ENCODE measurements around the gene TERC. TPM values are rescaled to one million over a fixed set of nuclear protein-coding genes. Genes with fewer than 3 reads are reported as not detected.

The TERC gene
- polyA plus RNA-seq, 2 of the 4 experiments (the other 2 are of a cell fraction), result 0.25 to 2.2 TPM

DNA sequence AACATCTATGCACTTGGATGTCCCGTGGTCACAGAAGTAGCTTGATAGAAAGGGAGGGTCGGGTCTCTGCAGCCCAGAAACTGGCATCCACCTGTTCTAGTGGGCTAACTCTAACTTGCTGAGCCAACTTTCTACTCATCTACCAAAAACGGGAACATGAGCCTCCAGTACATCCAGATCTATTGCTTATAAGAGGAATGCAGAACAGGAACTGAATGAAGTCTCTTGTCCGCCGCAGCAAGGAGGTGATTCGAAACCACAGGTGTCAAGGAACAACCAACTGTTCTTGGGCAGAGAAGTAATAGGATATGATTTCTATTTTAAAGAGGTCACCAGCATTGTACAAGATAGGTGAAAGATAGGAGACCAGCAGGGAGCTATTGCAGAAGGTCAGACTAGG lies 17.9 kb downstream of the TERC start:
- TF ChIP-seq ZSCAN20 (CRISPR knock-in tag; IDR thresholded peaks at IDR 0.05) (no peak), KDM1A (IDR thresholded peaks at IDR 0.05; ENCODE audit: low read depth) (no peak), NFE2L2 (conservative IDR thresholded peaks at IDR 0.05; ENCODE audit: low read length) (no peak), ZNF302 (CRISPR knock-in tag; IDR thresholded peaks at IDR 0.05) (no peak), MAZ (IDR thresholded peaks at IDR 0.05; ENCODE audit: borderline replicate concordance, low read depth, low read length) (no peak), ESRRA (IDR thresholded peaks at IDR 0.05; ENCODE audit: borderline replicate concordance, low read length) (no peak), FOXS1 (CRISPR knock-in tag; IDR thresholded peaks at IDR 0.05) (no peak), EHMT2 (IDR thresholded peaks at IDR 0.05; ENCODE audit: low read depth) (no peak), TP53 (CRISPR knock-in tag; IDR thresholded peaks at IDR 0.05) (no peak), CBX8 (IDR thresholded peaks at IDR 0.05) (no peak), HOXB13 (CRISPR knock-in tag; IDR thresholded peaks at IDR 0.05; ENCODE audit: low read depth) (no peak), FOSB (CRISPR knock-in tag; IDR thresholded peaks at IDR 0.05) (no peak), HOXB5 (CRISPR knock-in tag; IDR thresholded peaks at IDR 0.05) (no peak), CEBPB (IDR thresholded peaks at IDR 0.05) (no peak), NPAS2 (CRISPR knock-in tag; IDR thresholded peaks at IDR 0.05; ENCODE audit: borderline replicate concordance) (no peak), BHLHE40 (IDR thresholded peaks at IDR 0.05; ENCODE audit: low read depth, low read length) (no peak)
- TF ChIP-seq, protein P1, sequence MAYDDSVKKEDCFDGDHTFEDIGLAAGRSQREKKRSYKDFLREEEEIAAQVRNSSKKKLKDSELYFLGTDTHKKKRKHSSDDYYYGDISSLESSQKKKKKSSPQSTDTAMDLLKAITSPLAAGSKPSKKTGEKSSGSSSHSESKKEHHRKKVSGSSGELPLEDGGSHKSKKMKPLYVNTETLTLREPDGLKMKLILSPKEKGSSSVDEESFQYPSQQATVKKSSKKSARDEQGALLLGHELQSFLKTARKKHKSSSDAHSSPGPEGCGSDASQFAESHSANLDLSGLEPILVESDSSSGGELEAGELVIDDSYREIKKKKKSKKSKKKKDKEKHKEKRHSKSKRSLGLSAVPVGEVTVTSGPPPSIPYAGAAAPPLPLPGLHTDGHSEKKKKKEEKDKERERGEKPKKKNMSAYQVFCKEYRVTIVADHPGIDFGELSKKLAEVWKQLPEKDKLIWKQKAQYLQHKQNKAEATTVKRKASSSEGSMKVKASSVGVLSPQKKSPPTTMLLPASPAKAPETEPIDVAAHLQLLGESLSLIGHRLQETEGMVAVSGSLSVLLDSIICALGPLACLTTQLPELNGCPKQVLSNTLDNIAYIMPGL (CRISPR knock-in tag; IDR thresholded peaks at IDR 0.05; ENCODE audit: borderline replicate concordance), result no peak
- TF ChIP-seq, protein P2, sequence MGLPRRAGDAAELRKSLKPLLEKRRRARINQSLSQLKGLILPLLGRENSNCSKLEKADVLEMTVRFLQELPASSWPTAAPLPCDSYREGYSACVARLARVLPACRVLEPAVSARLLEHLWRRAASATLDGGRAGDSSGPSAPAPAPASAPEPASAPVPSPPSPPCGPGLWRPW (IDR thresholded peaks at IDR 0.05), result no peak
- TF ChIP-seq, protein P3, sequence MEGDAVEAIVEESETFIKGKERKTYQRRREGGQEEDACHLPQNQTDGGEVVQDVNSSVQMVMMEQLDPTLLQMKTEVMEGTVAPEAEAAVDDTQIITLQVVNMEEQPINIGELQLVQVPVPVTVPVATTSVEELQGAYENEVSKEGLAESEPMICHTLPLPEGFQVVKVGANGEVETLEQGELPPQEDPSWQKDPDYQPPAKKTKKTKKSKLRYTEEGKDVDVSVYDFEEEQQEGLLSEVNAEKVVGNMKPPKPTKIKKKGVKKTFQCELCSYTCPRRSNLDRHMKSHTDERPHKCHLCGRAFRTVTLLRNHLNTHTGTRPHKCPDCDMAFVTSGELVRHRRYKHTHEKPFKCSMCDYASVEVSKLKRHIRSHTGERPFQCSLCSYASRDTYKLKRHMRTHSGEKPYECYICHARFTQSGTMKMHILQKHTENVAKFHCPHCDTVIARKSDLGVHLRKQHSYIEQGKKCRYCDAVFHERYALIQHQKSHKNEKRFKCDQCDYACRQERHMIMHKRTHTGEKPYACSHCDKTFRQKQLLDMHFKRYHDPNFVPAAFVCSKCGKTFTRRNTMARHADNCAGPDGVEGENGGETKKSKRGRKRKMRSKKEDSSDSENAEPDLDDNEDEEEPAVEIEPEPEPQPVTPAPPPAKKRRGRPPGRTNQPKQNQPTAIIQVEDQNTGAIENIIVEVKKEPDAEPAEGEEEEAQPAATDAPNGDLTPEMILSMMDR (IDR thresholded peaks at IDR 0.05), result no peak
- TF ChIP-seq, protein P4, sequence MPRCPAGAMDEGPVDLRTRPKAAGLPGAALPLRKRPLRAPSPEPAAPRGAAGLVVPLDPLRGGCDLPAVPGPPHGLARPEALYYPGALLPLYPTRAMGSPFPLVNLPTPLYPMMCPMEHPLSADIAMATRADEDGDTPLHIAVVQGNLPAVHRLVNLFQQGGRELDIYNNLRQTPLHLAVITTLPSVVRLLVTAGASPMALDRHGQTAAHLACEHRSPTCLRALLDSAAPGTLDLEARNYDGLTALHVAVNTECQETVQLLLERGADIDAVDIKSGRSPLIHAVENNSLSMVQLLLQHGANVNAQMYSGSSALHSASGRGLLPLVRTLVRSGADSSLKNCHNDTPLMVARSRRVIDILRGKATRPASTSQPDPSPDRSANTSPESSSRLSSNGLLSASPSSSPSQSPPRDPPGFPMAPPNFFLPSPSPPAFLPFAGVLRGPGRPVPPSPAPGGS (IDR thresholded peaks at IDR 0.05), result no peak
- Histone ChIP-seq H3K4me3 (no peak overlapping the region), H3K4me1 (no peaks in the 10 kb centered on the region), H3K4me2 (no peak overlapping the region), H3K9me3 (no peaks in the 10 kb centered on the region), H3K27ac (no peak overlapping the region)
- ChIA-PET CTCF (interaction anchor here (0.6 to 3.0 kb wide), 2 partner anchors 598 to 705 kb away, joined by 3 to 10 read pairs; no protein-coding TSS in a partner anchor), POLR2A (interaction anchor here (2.0 kb wide), 1 partner anchor 18 kb away, joined by 5 read pairs; the partner anchor contains the start of gene TERC)
- FAIRE-seq, result no peak
- no peak for ATAC-seq
- WGBS (ENCODE audit: missing lambda C conversion rate), result 29% methylated on average over 6 of the region's 6 CpGs
- no peak for DNase-seq (ENCODE audit: low read depth in 1 of 2, low spot score in 1 of 2)

DNA sequence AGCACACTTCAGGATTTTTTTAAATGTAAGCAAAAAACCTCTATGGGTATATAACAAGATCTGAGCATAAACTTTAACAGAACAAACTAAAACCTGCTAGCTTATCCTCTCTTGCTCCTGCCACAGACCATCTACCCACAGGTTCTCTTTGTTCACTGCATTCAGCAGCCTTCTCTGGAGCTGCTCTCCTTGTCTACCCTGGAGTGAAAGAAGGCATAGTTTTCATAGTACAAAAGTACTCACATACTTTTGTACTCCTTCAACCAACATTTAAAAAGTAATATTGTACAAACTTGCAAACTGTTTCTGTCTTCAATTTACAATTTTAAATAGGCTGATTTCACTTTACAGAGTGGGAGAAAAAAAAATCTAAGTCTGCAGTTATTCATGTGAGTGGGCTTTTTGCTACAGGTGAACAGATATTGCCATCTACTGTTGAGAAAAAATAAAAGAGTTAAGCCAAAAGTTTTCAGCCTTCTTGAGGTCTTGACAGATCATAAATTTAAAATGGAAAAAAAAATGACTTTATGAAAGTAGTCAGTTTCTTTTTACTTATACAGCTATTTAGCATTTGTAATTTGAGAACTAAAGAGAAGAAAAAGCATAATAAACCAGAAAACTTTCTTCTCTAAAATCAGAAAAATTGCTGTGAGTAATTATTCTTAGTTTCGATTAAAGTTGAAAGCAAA lies 20.4 kb downstream of the TERC start:
- DNase-seq (ENCODE audit: low read depth in 1 of 2, low spot score in 1 of 2), result no peak
- no peak for FAIRE-seq
- TF ChIP-seq, protein P5, sequence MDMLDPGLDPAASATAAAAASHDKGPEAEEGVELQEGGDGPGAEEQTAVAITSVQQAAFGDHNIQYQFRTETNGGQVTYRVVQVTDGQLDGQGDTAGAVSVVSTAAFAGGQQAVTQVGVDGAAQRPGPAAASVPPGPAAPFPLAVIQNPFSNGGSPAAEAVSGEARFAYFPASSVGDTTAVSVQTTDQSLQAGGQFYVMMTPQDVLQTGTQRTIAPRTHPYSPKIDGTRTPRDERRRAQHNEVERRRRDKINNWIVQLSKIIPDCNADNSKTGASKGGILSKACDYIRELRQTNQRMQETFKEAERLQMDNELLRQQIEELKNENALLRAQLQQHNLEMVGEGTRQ (IDR thresholded peaks at IDR 0.05), result no peak
- TF ChIP-seq SMC3 (IDR thresholded peaks at IDR 0.05), result peak; percentile 39; the same call in 2 of the 3 replicates
- peak; percentile 68 to 71 for TF ChIP-seq RAD21 (conservative IDR thresholded peaks at IDR 0.05 in 1 of 2, IDR thresholded peaks at IDR 0.05 in 1 of 2)
- TF ChIP-seq, protein P3 (IDR thresholded peaks at IDR 0.05), result peak; percentile 48
- peak in 1 of 2 experiments; percentile 62; a peak in 2 of 6 replicates for ATAC-seq
- Histone ChIP-seq H3K4me1 (no peaks in the 10 kb centered on the region), H3K4me3 (no peak overlapping the region), H3K27ac (no peak overlapping the region), H3K9me3 (no peaks in the 10 kb centered on the region), H3K4me2 (no peak overlapping the region)
- POLR2A ChIA-PET, result interaction anchor here (0.6 kb wide), 1 partner anchor 21 kb away, joined by 3 read pairs; the partner anchor contains the start of gene TERC
- CTCF ChIA-PET, result interaction anchor here (1.3 to 3.2 kb wide), 5 partner anchors 13 to 879 kb away, joined by 4 to 13 read pairs (median 6); no protein-coding TSS in a partner anchor
- 23% methylated on average over 1 of the region's 1 CpG for WGBS (ENCODE audit: missing lambda C conversion rate)

Data from A549 (cell line).